Adipocyte (in vitro differentiated cells): ENCODE results near the gene NRSN2.
"Not testable (repeated sequence)": the region's sequence is repeated elsewhere in the genome, so short reads cannot be mapped to it uniquely, and the experiment has no call there.

Experiments
- DNase-seq: peaks from one replicate; pipeline ENCODE4 v3.0.0-alpha.2; 2015; ENCODE audit warnings: low read depth
- H3K27me3 ChIP-seq: replicated peaks from 2 replicates; pipeline ENCODE4 v1.7.0; 2013; ENCODE audit warnings: mild to moderate bottlenecking, low read length, moderate library complexity; ENCODE audit not compliant: control insufficient read depth, insufficient read depth
- H3K36me3 ChIP-seq: 2 replicates; pipeline ENCODE4 v1.7.0; 2013; ENCODE audit warnings: low read length, mild to moderate bottlenecking, moderate library complexity; ENCODE audit not compliant: control insufficient read depth, insufficient read depth, severe bottlenecking
- H3K4me1 ChIP-seq: 2 replicates; pipeline ENCODE4 v1.7.0; 2013; ENCODE audit warnings: mild to moderate bottlenecking, low read length, moderate library complexity; ENCODE audit not compliant: control insufficient read depth, insufficient read depth
- H3K4me3 ChIP-seq: 2 replicates; pipeline ENCODE4 v1.7.0; 2013; ENCODE audit warnings: mild to moderate bottlenecking, low read length, moderate library complexity
- H3K9ac ChIP-seq: 2 replicates; pipeline ENCODE4 v1.7.0; 2013; ENCODE audit warnings: mild to moderate bottlenecking, low read length, moderate library complexity
- H3K9me3 ChIP-seq: 2 replicates; pipeline ENCODE4 v1.7.0; 2013; ENCODE audit warnings: mild to moderate bottlenecking, low read length, moderate library complexity; ENCODE audit not compliant: control insufficient read depth

The NRSN2 gene

GRCh38 chr20:371755-372542 is 25.0 kb downstream of the NRSN2 start:
- peak; percentile 97 for DNase-seq
- H3K9ac ChIP-seq, result peak overlapping the region; percentile 49
- H3K4me1 ChIP-seq, result peaks cover 23% of the 10 kb centered on the region
- H3K36me3 ChIP-seq, result no peaks in the 10 kb centered on the region
- H3K27me3 ChIP-seq, result no peaks in the 10 kb centered on the region
- H3K9me3 ChIP-seq, result no peaks in the 10 kb centered on the region
- no peak overlapping the region for H3K4me3 ChIP-seq

DNA sequence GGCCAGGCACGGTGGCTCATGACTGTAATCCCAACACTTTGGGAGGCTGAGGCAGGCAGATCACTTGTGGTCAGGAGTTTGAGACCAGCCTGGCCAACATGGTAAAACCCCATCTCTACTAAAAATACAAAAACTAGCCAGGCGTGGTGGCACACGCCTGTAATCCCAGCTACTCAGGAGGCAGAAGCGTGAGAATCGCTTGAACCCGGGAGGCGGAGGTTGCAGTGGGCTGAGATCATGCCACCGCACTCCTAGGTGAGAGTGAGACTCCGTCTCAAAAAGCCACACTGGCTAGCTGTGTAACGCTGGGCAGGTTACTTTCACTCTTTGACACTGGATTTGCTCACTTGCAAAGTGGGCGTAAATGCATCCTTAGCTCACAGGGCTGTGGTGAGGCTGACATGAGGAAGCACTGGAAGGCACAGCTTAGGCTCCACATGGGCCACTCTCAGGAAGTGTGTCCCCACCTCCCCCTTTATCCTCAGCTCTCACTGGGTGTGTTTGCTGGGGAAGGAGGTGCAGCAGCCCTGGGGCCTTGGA is 25.7 kb downstream of the NRSN2 start:
- not testable (repeated sequence) for DNase-seq, H3K9me3 ChIP-seq, H3K36me3 ChIP-seq, H3K27me3 ChIP-seq, H3K4me3 ChIP-seq, H3K9ac ChIP-seq
- peaks cover 23% of the 10 kb centered on the region for H3K4me1 ChIP-seq

DNA sequence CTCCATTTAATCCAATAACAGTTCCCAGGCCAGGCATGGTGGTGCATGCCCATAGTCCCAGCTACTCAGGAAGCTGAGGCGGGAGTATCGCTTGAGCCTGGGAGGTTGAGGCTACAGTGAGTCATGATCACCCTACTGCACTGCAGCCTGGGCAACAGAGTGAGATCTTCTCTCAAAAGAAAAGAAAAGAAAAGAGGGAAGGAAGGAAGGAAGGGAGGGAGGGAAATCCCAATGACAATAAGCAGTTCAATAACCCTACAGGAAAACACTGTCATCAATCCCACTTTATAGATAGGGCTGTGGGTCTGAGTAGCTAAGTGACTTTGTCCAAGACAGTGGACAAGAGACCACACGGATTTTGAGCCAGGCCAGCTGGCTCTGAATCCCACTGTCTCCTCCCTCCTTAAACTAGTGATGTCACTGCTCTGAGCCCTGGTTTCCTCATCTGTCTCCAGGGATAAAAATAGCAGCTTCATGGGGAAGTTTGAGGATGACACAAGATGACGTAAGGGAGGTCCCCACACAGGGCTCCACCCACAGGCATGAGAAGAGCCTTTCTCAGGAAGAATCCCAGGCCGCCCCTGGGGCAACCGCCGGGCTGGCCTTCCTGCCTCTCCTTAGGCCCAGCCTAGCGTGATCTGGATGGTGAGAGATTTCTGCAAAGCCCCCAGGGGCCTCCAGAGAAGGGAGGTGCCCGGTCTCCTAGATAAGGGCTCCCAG is 26.4 kb downstream of the NRSN2 start:
- no peaks in the 10 kb centered on the region for H3K27me3 ChIP-seq
- H3K4me1 ChIP-seq, result peaks cover 23% of the 10 kb centered on the region
- no peaks in the 10 kb centered on the region for H3K36me3 ChIP-seq
- no peak overlapping the region for H3K9ac ChIP-seq
- DNase-seq, result peak; percentile 77
- no peaks in the 10 kb centered on the region for H3K9me3 ChIP-seq
- H3K4me3 ChIP-seq, result no peak overlapping the region

- no peaks in the 10 kb centered on the region for H3K9me3 ChIP-seq
- H3K27me3 ChIP-seq, result no peaks in the 10 kb centered on the region
- DNase-seq, result no peak
- H3K4me1 ChIP-seq, result peaks cover 23% of the 10 kb centered on the region
- H3K36me3 ChIP-seq, result no peaks in the 10 kb centered on the region
- H3K4me3 ChIP-seq, result no peak overlapping the region
- H3K9ac ChIP-seq, result no peak overlapping the region
These were observed 28.5 kb downstream of the NRSN2 start for GRCh38 chr20:375265-375889.

DNA sequence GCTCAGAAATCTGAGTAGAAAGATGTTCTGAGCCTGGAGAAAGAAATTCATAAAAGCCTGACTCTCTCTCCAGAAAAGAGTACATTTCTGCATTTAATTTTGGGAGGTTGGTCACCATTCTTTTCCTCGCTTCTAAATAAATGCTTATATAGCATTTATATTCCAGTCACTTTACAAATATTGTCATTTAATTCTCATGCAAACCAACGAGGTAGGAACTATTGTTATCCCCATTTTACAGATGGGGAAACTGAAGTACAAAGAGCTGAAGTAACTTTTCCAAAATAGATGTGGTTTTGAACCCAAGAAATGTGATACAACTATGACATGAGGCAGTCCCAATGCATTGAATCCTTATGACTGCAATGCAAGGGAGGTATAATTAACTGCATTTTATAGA is 29.2 kb downstream of the NRSN2 start:
- Histone ChIP-seq H3K9ac (no peak overlapping the region), H3K27me3 (no peaks in the 10 kb centered on the region), H3K9me3 (no peaks in the 10 kb centered on the region), H3K4me3 (no peak overlapping the region), H3K36me3 (no peaks in the 10 kb centered on the region), H3K4me1 (peaks cover 23% of the 10 kb centered on the region)
- DNase-seq, result no peak

GRCh38 chr20:376750-377149 is 29.8 kb downstream of the NRSN2 start:
- no peaks in the 10 kb centered on the region for H3K9me3 ChIP-seq
- DNase-seq, result no peak

DNA sequence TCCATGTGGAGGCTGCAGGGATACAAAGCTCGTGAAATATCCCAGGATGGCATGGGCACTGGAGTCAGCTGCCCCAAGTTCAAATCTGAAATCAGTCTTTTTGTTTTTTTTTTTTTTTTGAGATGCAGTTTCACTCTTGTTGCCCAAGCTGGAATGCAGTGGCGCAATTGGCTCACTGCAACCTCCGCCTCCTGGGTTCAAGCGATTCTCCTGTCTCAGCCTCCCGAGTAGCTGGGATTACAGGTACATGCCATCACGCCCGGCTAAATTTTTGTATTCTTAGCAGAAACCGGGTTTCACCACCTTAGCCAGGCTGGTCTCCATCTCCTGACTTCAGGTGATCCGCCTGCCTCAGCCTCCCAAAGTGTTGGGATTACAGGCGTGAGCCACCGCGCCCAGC is 30.7 kb downstream of the NRSN2 start:
- H3K4me3 ChIP-seq, DNase-seq, H3K4me1 ChIP-seq, H3K9me3 ChIP-seq, H3K36me3 ChIP-seq, H3K27me3 ChIP-seq, H3K9ac ChIP-seq: not testable (repeated sequence)

More at GRCh38 chr20:376750-377149, 29.8 kb downstream of the NRSN2 start:
- no peak overlapping the region for H3K9ac ChIP-seq
- H3K4me1 ChIP-seq, result peaks cover 17% of the 10 kb centered on the region
- no peak overlapping the region for H3K4me3 ChIP-seq
- no peaks in the 10 kb centered on the region for H3K36me3 ChIP-seq
- H3K27me3 ChIP-seq, result no peaks in the 10 kb centered on the region

- Histone ChIP-seq H3K36me3 (no peaks in the 10 kb centered on the region), H3K4me1 (no peaks in the 10 kb centered on the region), H3K9me3 (no peaks in the 10 kb centered on the region), H3K4me3 (no peak overlapping the region), H3K9ac (no peak overlapping the region), H3K27me3 (no peaks in the 10 kb centered on the region)
- DNase-seq, result no peak
These were observed 32.0 kb downstream of the NRSN2 start for GRCh38 chr20:378961-379336.

GRCh38 chr20:380763-381580 is 34.1 kb downstream of the NRSN2 start:
- H3K4me3 ChIP-seq, result peak overlapping the region; percentile 84
- H3K36me3 ChIP-seq, result no peaks in the 10 kb centered on the region
- DNase-seq, result peak; percentile 89
- H3K9me3 ChIP-seq, result no peaks in the 10 kb centered on the region
- no peaks in the 10 kb centered on the region for H3K4me1 ChIP-seq
- H3K9ac ChIP-seq, result peak overlapping the region; percentile 86
- no peaks in the 10 kb centered on the region for H3K27me3 ChIP-seq

GRCh38 chr20:381581-382290 is 34.8 kb downstream of the NRSN2 start:
- Histone ChIP-seq H3K27me3 (no peaks in the 10 kb centered on the region), H3K4me1 (no peaks in the 10 kb centered on the region), H3K4me3 (peak overlapping the region; percentile 84), H3K9ac (peak overlapping the region; percentile 86), H3K36me3 (no peaks in the 10 kb centered on the region), H3K9me3 (no peaks in the 10 kb centered on the region)
- DNase-seq, result peak; percentile 89
